IPS-18c (cell line): ENCODE measurements around the gene FOXI1.
"Not testable (repeated sequence)": the region's sequence is repeated elsewhere in the genome, so short reads cannot be mapped to it uniquely, and the experiment has no call there.

Experiments
- H3K4me3 ChIP-seq: 2 replicates; pipeline ENCODE4 v1.7.0; 2013; ENCODE audit warnings: low read depth, mild to moderate bottlenecking, low read length, moderate library complexity; ENCODE audit not compliant: insufficient read depth
- H3K9me3 ChIP-seq: one replicate; pipeline ENCODE4 v1.6.1; 2013; ENCODE audit warnings: mild to moderate bottlenecking, low read length, moderate library complexity; ENCODE audit not compliant: control insufficient read depth, insufficient read depth

Gene FOXI1

GRCh38 chr5:170080786-170081445 lies 24.8 kb upstream of the FOXI1 start:
- no peak overlapping the region for H3K4me3 ChIP-seq
- no peaks in the 10 kb centered on the region for H3K9me3 ChIP-seq

- no peaks in the 10 kb centered on the region for H3K9me3 ChIP-seq
- no peak overlapping the region for H3K4me3 ChIP-seq
Observed at GRCh38 chr5:170081616-170082015, 24.1 kb upstream of the FOXI1 start.

- Histone ChIP-seq H3K9me3 (no peaks in the 10 kb centered on the region), H3K4me3 (no peak overlapping the region)
Observed at GRCh38 chr5:170082701-170083100, 23.0 kb upstream of the FOXI1 start.

- H3K4me3 ChIP-seq: no peak overlapping the region
Observed at GRCh38 chr5:170087168-170087817, 18.4 kb upstream of the FOXI1 start.

GRCh38 chr5:170092455-170093101 lies 13.1 kb upstream of the FOXI1 start:
- H3K4me3 ChIP-seq: no peak overlapping the region
- no peaks in the 10 kb centered on the region for H3K9me3 ChIP-seq

More at GRCh38 chr5:170087168-170087817, 18.4 kb upstream of the FOXI1 start:
- H3K9me3 ChIP-seq: no peaks in the 10 kb centered on the region

GRCh38 chr5:170094329-170094728 lies 11.4 kb upstream of the FOXI1 start:
- not testable (repeated sequence) for H3K9me3 ChIP-seq, H3K4me3 ChIP-seq

GRCh38 chr5:170095646-170096045 lies 10.1 kb upstream of the FOXI1 start:
- no peaks in the 10 kb centered on the region for H3K9me3 ChIP-seq
- no peak overlapping the region for H3K4me3 ChIP-seq

- H3K4me3 ChIP-seq: no peak overlapping the region
- no peaks in the 10 kb centered on the region for H3K9me3 ChIP-seq
Observed at GRCh38 chr5:170097934-170098333, 7.8 kb upstream of the FOXI1 start.

- H3K9me3 ChIP-seq: no peaks in the 10 kb centered on the region
- no peak overlapping the region for H3K4me3 ChIP-seq
Observed at GRCh38 chr5:170100066-170100943, 5.4 kb upstream of the FOXI1 start.

GRCh38 chr5:170103447-170103846 lies 2.2 kb upstream of the FOXI1 start:
- Histone ChIP-seq H3K9me3 (no peaks in the 10 kb centered on the region), H3K4me3 (no peak overlapping the region)

- no peaks in the 10 kb centered on the region for H3K9me3 ChIP-seq
- no peak overlapping the region for H3K4me3 ChIP-seq
Observed at GRCh38 chr5:170104299-170104698, 1.4 kb upstream of the FOXI1 start.

GRCh38 chr5:170104710-170105109 lies 987 bp upstream of the FOXI1 start:
- no peak overlapping the region for H3K4me3 ChIP-seq
- H3K9me3 ChIP-seq: no peaks in the 10 kb centered on the region

GRCh38 chr5:170107674-170108073 lies 2.0 kb downstream of the FOXI1 start:
- Histone ChIP-seq H3K4me3 (no peak overlapping the region), H3K9me3 (no peaks in the 10 kb centered on the region)

GRCh38 chr5:170108266-170108785 lies 2.6 kb downstream of the FOXI1 start:
- Histone ChIP-seq H3K9me3 (no peaks in the 10 kb centered on the region), H3K4me3 (no peak overlapping the region)

GRCh38 chr5:170109059-170110031 lies 3.6 kb downstream of the FOXI1 start:
- Histone ChIP-seq H3K9me3 (no peaks in the 10 kb centered on the region), H3K4me3 (no peak overlapping the region)

GRCh38 chr5:170110403-170111087 lies 4.8 kb downstream of the FOXI1 start:
- H3K4me3 ChIP-seq: no peak overlapping the region
- H3K9me3 ChIP-seq: peaks cover 4% of the 10 kb centered on the region
